ENCODE results near the gene ATRN.

DNA sequence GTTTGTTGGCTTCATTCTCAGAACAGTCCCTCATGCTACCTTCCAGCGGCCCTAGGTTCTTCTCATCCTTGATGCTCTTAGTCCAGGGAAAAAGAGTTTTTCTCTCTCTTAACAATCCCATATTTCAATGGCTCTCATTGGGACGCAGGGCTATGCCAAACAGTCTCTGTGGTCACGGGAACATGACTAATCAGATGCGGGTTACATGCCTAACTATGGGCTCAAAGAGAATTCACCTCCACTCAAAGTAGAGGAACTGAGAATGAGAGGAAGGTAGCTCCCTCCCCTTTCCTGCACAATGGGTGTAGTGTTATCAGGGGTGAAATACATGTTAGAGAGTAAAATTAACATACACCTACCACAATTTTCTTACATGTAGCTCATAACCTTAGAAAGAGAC, 18.1 kb upstream of the ATRN start:
- TF ChIP-seq, protein P1, sequence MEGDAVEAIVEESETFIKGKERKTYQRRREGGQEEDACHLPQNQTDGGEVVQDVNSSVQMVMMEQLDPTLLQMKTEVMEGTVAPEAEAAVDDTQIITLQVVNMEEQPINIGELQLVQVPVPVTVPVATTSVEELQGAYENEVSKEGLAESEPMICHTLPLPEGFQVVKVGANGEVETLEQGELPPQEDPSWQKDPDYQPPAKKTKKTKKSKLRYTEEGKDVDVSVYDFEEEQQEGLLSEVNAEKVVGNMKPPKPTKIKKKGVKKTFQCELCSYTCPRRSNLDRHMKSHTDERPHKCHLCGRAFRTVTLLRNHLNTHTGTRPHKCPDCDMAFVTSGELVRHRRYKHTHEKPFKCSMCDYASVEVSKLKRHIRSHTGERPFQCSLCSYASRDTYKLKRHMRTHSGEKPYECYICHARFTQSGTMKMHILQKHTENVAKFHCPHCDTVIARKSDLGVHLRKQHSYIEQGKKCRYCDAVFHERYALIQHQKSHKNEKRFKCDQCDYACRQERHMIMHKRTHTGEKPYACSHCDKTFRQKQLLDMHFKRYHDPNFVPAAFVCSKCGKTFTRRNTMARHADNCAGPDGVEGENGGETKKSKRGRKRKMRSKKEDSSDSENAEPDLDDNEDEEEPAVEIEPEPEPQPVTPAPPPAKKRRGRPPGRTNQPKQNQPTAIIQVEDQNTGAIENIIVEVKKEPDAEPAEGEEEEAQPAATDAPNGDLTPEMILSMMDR (IDR thresholded peaks at IDR 0.05; ENCODE audit: poor library complexity), result no peak
- TF ChIP-seq EZH2phosphoT487 (IDR thresholded peaks at IDR 0.05; ENCODE audit: low read depth, severe bottlenecking, unreplicated experiment) (no peak), EZH2 (IDR thresholded peaks at IDR 0.05; ENCODE audit: borderline replicate concordance) (no peak)

Data from hepatocyte (in vitro differentiated cells).